ENCODE data around the gene C3orf49.

Gene C3orf49

DNA sequence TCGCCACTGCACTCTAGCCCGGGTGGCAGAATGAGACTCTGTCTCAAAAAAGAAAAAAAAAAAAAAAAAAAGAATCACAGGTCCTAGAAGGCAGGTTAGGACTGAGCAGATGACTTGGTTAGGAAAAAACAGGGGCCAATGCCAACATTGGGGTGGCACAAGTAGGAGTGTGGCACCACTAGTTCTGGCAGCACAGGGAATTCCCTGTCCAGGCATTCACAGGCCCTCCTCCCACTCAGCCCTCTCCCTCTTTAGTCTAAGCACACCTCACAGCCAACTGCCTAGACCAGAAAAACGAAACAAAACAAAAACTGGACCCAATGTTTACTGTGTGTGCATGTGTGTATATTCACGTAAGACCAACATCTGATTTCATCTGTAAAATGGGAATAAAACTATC, 34.0 kb downstream of the C3orf49 start:
- no peak for DNase-seq

DNA sequence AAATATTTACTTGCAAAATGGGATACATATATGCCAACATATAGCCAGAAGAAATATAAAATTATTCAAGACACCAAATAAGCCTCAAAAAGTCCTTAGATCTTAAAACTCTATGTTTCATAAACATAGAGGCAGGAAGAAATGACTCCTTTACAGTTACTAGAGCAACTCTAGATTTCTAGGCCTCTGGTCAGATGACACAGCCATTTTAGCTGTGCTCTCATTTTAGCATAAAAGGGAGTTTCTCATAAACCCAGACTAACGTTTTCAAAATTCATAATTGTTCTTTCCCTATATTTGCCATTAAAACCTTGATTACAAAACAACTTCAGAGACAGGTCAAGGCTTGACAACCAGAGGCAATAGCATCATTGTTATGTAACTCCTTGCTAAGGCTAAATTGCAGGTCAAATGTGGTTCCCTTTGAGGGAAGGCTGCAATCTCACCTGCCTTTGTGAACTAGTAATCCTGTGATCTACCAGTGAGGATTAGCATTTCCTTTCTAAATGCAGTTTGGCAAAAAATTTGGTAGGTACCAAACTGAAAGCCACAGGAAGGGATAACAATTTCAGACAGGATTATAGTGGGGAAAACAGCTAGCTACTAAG, 36.3 kb downstream of the C3orf49 start:
- no peak for DNase-seq

DNA sequence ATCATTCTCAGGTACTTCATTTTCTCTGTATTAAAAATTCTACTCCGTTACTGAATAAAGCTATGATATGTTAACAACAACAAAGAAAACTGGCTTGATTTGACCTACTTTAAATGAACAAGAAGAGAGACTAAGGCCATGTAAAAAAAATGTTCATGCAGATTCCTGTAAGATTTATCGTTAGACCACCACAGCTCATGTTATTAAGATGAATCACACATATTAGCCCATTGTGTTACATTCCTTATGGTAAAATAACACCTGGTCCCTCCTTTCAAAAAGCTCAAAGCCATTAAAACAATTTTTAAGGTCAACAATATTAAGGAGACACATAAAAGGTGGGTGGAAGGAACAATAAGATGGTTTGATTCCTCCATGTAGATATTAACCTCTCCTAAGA, 38.2 kb downstream of the C3orf49 start:
- no peak for DNase-seq

DNA sequence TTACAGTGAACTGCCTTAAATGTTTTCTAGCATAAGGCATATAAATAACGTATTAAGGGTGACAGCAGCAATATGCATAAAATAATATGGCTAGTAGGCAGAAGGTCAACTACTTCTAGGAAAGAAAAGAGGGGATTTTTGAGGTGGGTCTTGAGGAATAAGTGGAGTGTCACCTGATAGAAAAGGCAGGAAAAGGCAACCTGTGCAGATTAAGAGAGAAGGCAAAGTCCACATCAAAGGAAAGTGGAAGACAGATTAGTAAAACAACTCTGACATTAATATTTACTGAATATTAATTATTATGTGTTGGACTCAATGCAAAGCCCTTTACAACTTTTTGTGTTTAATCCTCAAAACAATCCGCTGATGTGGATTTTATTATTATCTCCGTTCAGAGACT, 41.7 kb downstream of the C3orf49 start:
- DNase-seq: no peak

GRCh38 chr3:63861306-63861705, 42.2 kb downstream of the C3orf49 start:
- DNase-seq: no peak

GRCh38 chr3:63862804-63863149, 43.7 kb downstream of the C3orf49 start:
- DNase-seq: no peak

- DNase-seq: peak; percentile 27 to 61
Observed at GRCh38 chr3:63863150-63864007, 44.3 kb downstream of the C3orf49 start, which contains the start of the genes ATXN7 and THOC7. ATXN7 (plus strand) TSS chr3:63863867; CDS start chr3:63912599, 48,732 bp downstream. THOC7 (minus strand) TSS chr3:63863805; CDS start chr3:63863790, 15 bp downstream.

- DNase-seq: peak in 1 of 2 donors; percentile 30
Observed at GRCh38 chr3:63864008-63864964, 45.2 kb downstream of the C3orf49 start.

DNA sequence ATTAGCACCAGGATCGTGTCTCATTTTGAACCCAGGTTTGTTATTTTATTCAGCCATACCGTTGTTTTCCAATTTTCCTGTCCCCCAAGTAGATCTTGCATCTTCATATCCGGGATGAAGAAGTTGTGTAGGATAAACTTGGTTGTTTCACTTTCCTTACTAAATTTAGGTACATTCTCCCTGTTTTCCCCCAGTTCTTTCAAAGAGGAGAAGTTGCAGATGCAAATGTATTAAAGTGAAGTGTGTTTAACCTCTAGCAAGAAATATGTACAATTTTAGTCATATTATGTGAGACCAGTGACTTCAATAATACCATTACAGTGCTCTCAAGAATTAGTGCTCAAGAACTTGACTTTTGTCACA, 45.8 kb downstream of the C3orf49 start:
- DNase-seq: no peak

DNA sequence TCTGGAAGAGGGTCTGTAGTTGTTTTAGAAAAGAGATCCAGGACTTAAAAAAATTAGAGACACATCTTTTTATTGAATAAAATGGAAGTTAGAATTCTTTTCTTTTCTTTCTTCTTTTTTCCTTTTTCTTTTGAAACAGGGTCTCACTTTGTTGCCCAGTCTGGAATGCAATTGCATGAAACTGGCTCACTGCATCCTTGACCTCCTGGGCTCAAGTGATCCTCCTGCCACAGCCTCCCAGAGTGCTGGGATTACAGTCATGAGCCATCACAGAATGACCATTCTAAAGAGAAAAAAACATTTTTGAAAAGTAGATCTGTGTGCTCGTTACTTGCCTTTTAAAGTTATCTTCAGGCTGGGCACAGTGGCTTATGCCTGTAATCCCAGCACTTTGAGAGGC, 48.1 kb downstream of the C3orf49 start:
- no peak for DNase-seq

DNA sequence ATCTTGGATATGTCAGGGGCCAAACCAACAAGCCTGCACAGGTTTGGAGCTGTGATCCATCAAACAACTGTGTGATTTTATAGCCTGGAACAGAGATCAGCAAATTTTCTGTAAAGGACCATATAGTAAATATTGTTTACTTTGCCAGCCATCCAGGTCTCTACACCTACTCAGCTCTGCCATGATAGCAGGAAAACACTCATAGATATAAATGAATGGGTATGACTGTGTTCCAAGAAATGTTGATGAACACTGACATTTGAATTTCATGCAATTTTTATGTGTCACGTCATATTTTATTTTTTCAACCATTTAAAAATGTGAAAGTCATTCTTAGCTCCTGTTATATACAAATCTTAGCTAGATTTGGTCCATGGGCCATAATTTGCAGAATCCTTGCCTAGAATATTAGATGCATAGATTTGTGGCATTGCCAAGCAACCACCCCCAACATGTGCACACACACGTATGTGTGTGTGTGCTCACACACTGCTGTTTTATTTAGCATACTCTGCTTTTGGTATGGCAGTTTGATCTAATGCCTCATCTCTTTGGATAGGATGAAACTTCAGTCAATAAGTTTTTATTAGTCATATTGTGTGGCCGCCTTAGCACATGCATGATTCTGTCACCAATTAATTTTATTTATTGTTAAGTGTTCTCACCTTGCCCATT, 51.0 kb downstream of the C3orf49 start:
- DNase-seq: no peak

DNA sequence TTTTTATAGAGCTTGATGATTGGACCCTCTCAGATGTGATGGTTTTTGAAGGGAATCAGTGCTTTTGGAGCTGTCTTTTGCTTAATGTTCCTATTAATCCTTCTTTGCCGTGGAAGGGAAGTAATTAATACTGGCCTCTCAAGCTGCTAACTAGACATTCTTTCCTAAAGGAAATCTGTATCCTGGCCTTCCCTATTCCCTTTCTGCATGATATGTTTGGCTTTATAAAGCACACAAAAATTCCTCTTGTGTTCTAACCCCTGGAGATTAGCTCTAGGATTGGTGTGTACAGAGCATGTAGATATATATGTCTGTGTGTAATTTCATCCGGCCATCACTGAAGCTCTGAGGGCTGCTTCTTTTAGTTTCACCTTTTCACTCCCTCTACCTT, 51.5 kb downstream of the C3orf49 start:
- no peak for DNase-seq

- no peak for DNase-seq
Observed at GRCh38 chr3:63872135-63872924, 53.2 kb downstream of the C3orf49 start.

DNA sequence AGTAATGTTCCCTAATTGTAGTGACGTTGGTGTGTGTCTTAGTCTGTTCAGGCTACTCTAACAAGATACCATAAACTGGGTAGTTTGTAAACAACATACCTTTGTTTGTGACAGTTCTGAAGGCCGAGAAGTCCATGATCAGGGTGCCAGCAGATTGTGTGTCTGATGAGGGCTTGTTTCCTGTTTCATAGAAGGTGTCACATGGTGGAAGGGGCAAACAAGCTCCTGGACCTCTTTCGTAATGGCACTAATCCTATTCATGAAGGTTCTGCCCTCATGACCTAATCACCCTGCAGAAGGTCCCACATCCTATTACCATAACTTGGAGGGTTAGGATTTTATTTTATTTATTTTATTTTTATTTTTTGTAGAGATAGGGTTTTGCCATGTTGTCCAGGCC, 55.7 kb downstream of the C3orf49 start:
- no peak for DNase-seq

- no peak for DNase-seq
Observed at GRCh38 chr3:63875510-63875909, 56.4 kb downstream of the C3orf49 start.

DNA sequence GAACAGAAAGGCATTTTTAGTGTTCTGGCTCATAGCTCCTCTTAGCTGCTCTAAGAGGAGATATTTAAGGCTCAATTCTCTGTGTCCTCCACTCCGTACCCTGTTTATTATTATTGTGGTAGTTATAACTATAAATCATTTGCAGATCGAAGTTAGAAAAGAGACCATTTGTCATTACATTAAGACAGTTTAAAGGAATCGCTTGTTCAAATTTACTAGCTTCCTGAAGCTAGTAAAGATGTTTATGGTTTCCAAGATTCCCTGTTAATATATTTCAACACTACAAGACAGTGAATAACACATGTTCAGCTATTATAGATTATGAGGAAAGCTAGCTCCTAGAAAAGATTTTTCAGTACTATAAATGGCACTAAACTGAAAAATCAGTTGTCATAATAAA, 57.2 kb downstream of the C3orf49 start:
- no peak for DNase-seq

DNA sequence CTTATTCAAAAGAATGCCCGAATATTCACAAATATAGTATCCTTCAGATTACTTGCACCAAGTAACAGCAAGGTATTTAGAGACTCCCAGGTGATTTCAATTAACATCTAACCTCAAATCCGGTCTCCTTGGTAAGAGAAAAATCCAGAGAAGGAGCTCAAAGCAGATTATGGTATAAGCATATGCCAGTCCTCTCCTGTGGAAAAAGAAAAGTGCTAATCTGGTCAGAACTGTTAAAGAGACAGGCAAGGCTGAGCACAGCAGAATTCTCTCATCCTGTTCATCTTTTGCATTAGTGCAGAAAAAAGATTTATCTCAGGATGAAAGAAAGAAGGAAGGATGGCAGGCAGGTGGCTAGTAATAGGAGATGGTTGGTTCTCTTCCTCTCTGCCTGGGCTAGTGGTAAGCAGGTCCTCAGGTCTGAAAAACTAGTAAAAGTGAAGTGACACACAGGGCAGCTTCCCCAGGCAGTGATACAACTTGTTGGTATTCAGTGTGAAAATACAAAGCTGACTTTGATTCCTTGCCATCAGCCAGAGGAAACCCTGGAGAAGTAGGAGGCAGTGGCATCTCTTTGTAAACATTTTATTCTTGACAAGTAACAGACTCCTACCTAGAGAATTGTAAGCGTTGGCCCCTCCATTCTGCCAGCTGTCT, 58.8 kb downstream of the C3orf49 start:
- no peak for DNase-seq

GRCh38 chr3:63878394-63879060, 59.4 kb downstream of the C3orf49 start:
- DNase-seq: no peak

- DNase-seq: no peak
Observed at GRCh38 chr3:63880653-63881052, 61.6 kb downstream of the C3orf49 start.

DNA sequence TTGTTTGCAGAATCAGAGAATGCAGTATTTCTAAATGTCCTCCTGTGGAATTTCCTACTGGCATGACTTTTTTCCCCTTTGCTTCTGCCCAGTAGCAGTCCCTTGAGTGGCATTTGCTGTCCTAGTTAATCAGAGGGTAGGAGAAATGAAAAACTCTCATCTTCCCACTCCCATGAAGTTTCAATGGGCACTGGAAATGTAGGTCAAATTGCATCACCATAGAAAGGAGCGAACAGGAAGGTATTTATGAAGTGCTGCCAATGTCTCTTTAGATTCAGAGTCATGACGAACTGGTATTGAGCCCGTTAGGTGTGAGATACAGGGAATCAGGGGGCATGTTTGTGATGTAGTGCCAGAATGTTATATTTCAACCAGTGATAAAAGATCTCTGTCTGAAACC, 67.8 kb downstream of the C3orf49 start:
- no peak for DNase-seq

DNA sequence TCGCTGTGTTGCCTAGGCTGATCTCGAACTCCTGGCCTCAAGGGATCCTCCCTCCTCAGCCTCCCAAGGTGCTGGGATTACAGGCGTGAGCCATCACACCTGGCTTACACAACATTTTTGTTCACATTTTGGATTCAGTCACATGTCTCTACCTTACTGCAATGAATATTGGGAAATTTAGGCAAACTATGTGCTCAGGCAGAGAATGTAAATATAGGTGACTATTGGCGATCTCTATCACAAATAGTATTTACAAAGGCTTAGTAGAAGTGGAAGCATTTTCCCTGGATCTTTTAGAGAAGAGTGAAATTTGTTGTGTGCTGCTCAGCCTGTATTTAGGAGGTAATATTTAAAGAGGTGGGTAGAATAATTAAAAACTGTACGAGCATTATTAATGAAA, 72.4 kb downstream of the C3orf49 start:
- DNase-seq: no peak
